Body of pancreas (tissue), 4 donors: ENCODE results near the gene PDE4D.

Experiments
- CTCF ChIP-seq, 7 experiments: fragments of 450-650 bp in 4 of 7; fragments of 200-600 bp in 3 of 7; sonication (generic) in 3 of 7; IDR thresholded peaks; one replicate each; pipeline ENCODE4 v1.5.1; 2016 to 2019; ENCODE audit warnings: antibody characterized with exemption in 7 of 7
- POLR2A ChIP-seq, 3 donors: fragments of 450-650 bp; IDR thresholded peaks; one replicate each; pipeline ENCODE4 v1.6.1; 2016; ENCODE audit warnings: antibody characterized with exemption in 3 of 3, mild to moderate bottlenecking in 2 of 3

GRCh38 chr5:59236448-59236847 lies 657.1 kb downstream of the PDE4D start:
- TF ChIP-seq CTCF (IDR thresholded peaks at IDR 0.05) (no peak), POLR2A (IDR thresholded peaks at IDR 0.05) (no peak)
